Skeletal muscle satellite cell (primary cell): Measurements from ENCODE around the gene DPP8.

ENCODE experiments used
- H3K27me3 ChIP-seq: 2 replicates; pipeline ENCODE4 v1.7.0; 2013; ENCODE audit warnings: low read length; ENCODE audit not compliant: control insufficient read depth, insufficient read depth
- H3K36me3 ChIP-seq: 2 replicates; pipeline ENCODE4 v1.7.0; 2013; ENCODE audit warnings: mild to moderate bottlenecking, control low read depth, low read length; ENCODE audit not compliant: insufficient read depth
- H3K4me1 ChIP-seq: 2 replicates; pipeline ENCODE4 v1.7.0; 2013; ENCODE audit warnings: low read length; ENCODE audit not compliant: control insufficient read depth, insufficient read depth
- H3K4me2 ChIP-seq: 2 replicates; pipeline ENCODE4 v1.7.0; 2013; ENCODE audit warnings: mild to moderate bottlenecking, low read length
- H3K4me3 ChIP-seq: 2 replicates; pipeline ENCODE4 v1.7.0; 2013; ENCODE audit warnings: low read length
- H3K9ac ChIP-seq: 2 replicates; pipeline ENCODE4 v1.7.0; 2013; ENCODE audit warnings: mild to moderate bottlenecking, low read depth, low read length, moderate library complexity
- H3K9me3 ChIP-seq: replicated peaks from 2 replicates; pipeline ENCODE4 v1.7.0; 2013; ENCODE audit warnings: mild to moderate bottlenecking, control low read depth, low read length

DPP8 gene

GRCh38 chr15:65521350-65521749 is 3.9 kb upstream of the DPP8 start:
- H3K27me3 ChIP-seq, result no peaks in the 10 kb centered on the region
- H3K9me3 ChIP-seq, result no peaks in the 10 kb centered on the region
- H3K4me2 ChIP-seq, result no peak overlapping the region
- H3K36me3 ChIP-seq, result no peaks in the 10 kb centered on the region
- H3K9ac ChIP-seq, result no peak overlapping the region
- no peak overlapping the region for H3K4me3 ChIP-seq
- H3K4me1 ChIP-seq, result peaks cover 4% of the 10 kb centered on the region

GRCh38 chr15:65518633-65519285 is 1.3 kb upstream of the DPP8 start:
- Histone ChIP-seq H3K4me3 (no peak overlapping the region), H3K9ac (no peak overlapping the region), H3K4me2 (no peak overlapping the region), H3K9me3 (no peaks in the 10 kb centered on the region), H3K4me1 (peaks cover 19% of the 10 kb centered on the region), H3K36me3 (peaks cover 13% of the 10 kb centered on the region), H3K27me3 (no peaks in the 10 kb centered on the region)

- no peaks in the 10 kb centered on the region for H3K27me3 ChIP-seq
- no peaks in the 10 kb centered on the region for H3K9me3 ChIP-seq
- peak overlapping the region; percentile 60 for H3K4me2 ChIP-seq
- no peak overlapping the region for H3K4me3 ChIP-seq
- peaks cover 26% of the 10 kb centered on the region for H3K4me1 ChIP-seq
- H3K9ac ChIP-seq, result no peak overlapping the region
- peaks cover 13% of the 10 kb centered on the region for H3K36me3 ChIP-seq
Observed at GRCh38 chr15:65517866-65518207, 348 bp upstream of the DPP8 start.

GRCh38 chr15:65512807-65513416 is 4.6 kb downstream of the DPP8 start:
- peak overlapping the region; percentile 42 for H3K4me3 ChIP-seq
- no peaks in the 10 kb centered on the region for H3K9me3 ChIP-seq
- H3K36me3 ChIP-seq, result peaks cover 45% of the 10 kb centered on the region
- H3K4me1 ChIP-seq, result peaks cover 35% of the 10 kb centered on the region
- H3K27me3 ChIP-seq, result no peaks in the 10 kb centered on the region
- H3K9ac ChIP-seq, result peak overlapping the region; percentile 44
- peak overlapping the region; percentile 62 for H3K4me2 ChIP-seq

- H3K4me1 ChIP-seq, result peaks cover 35% of the 10 kb centered on the region
- peak overlapping the region; percentile 62 for H3K4me2 ChIP-seq
- H3K4me3 ChIP-seq, result peak overlapping the region; percentile 42
- no peaks in the 10 kb centered on the region for H3K9me3 ChIP-seq
- no peaks in the 10 kb centered on the region for H3K27me3 ChIP-seq
- H3K9ac ChIP-seq, result peak overlapping the region; percentile 44
- H3K36me3 ChIP-seq, result peaks cover 47% of the 10 kb centered on the region
Observed at GRCh38 chr15:65512189-65512588, 5.3 kb downstream of the DPP8 start.

GRCh38 chr15:65509321-65509720 is 8.2 kb downstream of the DPP8 start:
- no peak overlapping the region for H3K4me2 ChIP-seq
- no peak overlapping the region for H3K4me3 ChIP-seq
- H3K9me3 ChIP-seq, result no peaks in the 10 kb centered on the region
- H3K27me3 ChIP-seq, result no peaks in the 10 kb centered on the region
- H3K4me1 ChIP-seq, result peaks cover 22% of the 10 kb centered on the region
- H3K9ac ChIP-seq, result no peak overlapping the region
- peaks cover 48% of the 10 kb centered on the region for H3K36me3 ChIP-seq

GRCh38 chr15:65494076-65494475 is 23.4 kb downstream of the DPP8 start:
- Histone ChIP-seq H3K4me3 (no peak overlapping the region), H3K4me1 (no peaks in the 10 kb centered on the region), H3K4me2 (no peak overlapping the region), H3K36me3 (peaks cover 24% of the 10 kb centered on the region), H3K9ac (no peak overlapping the region), H3K9me3 (no peaks in the 10 kb centered on the region), H3K27me3 (no peaks in the 10 kb centered on the region)

- H3K4me2 ChIP-seq, result no peak overlapping the region
- no peak overlapping the region for H3K9ac ChIP-seq
- H3K9me3 ChIP-seq, result no peaks in the 10 kb centered on the region
- H3K4me3 ChIP-seq, result no peak overlapping the region
- H3K27me3 ChIP-seq, result no peaks in the 10 kb centered on the region
- H3K36me3 ChIP-seq, result peaks cover 56% of the 10 kb centered on the region
- H3K4me1 ChIP-seq, result no peaks in the 10 kb centered on the region
Observed at GRCh38 chr15:65484876-65485275, 32.6 kb downstream of the DPP8 start.

GRCh38 chr15:65476903-65477302 is 40.6 kb downstream of the DPP8 start:
- H3K4me2 ChIP-seq, result no peak overlapping the region
- no peaks in the 10 kb centered on the region for H3K9me3 ChIP-seq
- H3K4me3 ChIP-seq, result no peak overlapping the region
- peaks cover 46% of the 10 kb centered on the region for H3K36me3 ChIP-seq
- no peaks in the 10 kb centered on the region for H3K27me3 ChIP-seq
- no peaks in the 10 kb centered on the region for H3K4me1 ChIP-seq
- H3K9ac ChIP-seq, result no peak overlapping the region

- Histone ChIP-seq H3K27me3 (no peaks in the 10 kb centered on the region), H3K9me3 (no peaks in the 10 kb centered on the region), H3K4me3 (no peak overlapping the region), H3K36me3 (peaks cover 66% of the 10 kb centered on the region), H3K9ac (no peak overlapping the region), H3K4me2 (no peak overlapping the region), H3K4me1 (no peaks in the 10 kb centered on the region)
Observed at GRCh38 chr15:65470866-65471265, 46.6 kb downstream of the DPP8 start.

- Histone ChIP-seq H3K4me1 (no peaks in the 10 kb centered on the region), H3K9me3 (no peaks in the 10 kb centered on the region), H3K4me2 (no peak overlapping the region), H3K9ac (no peak overlapping the region), H3K36me3 (peaks cover 65% of the 10 kb centered on the region), H3K27me3 (no peaks in the 10 kb centered on the region), H3K4me3 (no peak overlapping the region)
Observed at GRCh38 chr15:65468229-65468909, 49.1 kb downstream of the DPP8 start.

- H3K36me3 ChIP-seq, result peaks cover 57% of the 10 kb centered on the region
- no peaks in the 10 kb centered on the region for H3K9me3 ChIP-seq
- H3K9ac ChIP-seq, result no peak overlapping the region
- H3K4me2 ChIP-seq, result no peak overlapping the region
- no peak overlapping the region for H3K4me3 ChIP-seq
- H3K4me1 ChIP-seq, result no peaks in the 10 kb centered on the region
- no peaks in the 10 kb centered on the region for H3K27me3 ChIP-seq
Observed at GRCh38 chr15:65466901-65467300, 50.6 kb downstream of the DPP8 start.
